GM12892 (cell line): ENCODE data around the gene ARMC6.

Experiments
- POLR2A ChIP-seq: IDR thresholded peaks from 2 replicates; pipeline ENCODE4 v1.6.1; 2011; ENCODE audit warnings: low read depth, low read length, control low read depth
- POLR2AphosphoS5 ChIP-seq: IDR thresholded peaks from 2 replicates; pipeline ENCODE4 v1.6.1; 2011; ENCODE audit warnings: low read depth, low read length, control low read depth
- TAF1 ChIP-seq: IDR thresholded peaks from 2 replicates; pipeline ENCODE4 v1.6.1; 2011; ENCODE audit warnings: low read depth, mild to moderate bottlenecking, control low read depth, low read length, borderline replicate concordance

DNA sequence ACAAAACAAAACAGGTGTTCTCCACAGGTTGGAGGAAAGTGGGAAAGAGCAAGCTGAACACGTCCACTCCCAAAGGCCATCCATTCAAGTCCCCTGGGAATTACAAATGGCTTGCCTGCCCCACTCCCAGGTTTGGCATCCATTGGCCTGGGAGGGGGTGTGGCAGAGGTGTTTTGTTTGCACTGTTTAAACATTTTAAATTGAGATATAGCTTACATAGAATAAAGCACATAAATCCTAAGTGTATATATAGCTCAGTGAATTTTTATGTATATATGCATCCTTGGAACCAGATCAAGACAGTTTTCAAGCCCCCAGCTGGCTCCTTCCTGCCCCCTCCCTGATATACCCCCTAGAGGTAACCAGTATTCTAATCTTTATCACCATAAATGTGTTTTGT is 43.1 kb downstream of the ARMC6 start:
- TF ChIP-seq POLR2AphosphoS5 (no peak), POLR2A (no peak), TAF1 (no peak)
